H9 (cell line): ENCODE results near the gene MBD3L2B. TPM values are rescaled to one million over a fixed set of nuclear protein-coding genes. Genes with fewer than 3 reads are reported as not detected.

Source experiments
- DNase-seq: peaks from one replicate; pipeline ENCODE4 v3.0.0-alpha.2; 2017
- H2AFZ ChIP-seq: one replicate; pipeline ENCODE4 v1.6.1; 2013; ENCODE audit warnings: mild to moderate bottlenecking, low read length, control low read depth, moderate library complexity
- H2AK5ac ChIP-seq: 2 replicates; pipeline ENCODE4 v1.6.1; 2013; ENCODE audit warnings: low read length, control low read depth, mixed read lengths; ENCODE audit not compliant: insufficient read length
- H2BK120ac ChIP-seq: one replicate; pipeline ENCODE4 v1.6.1; 2013; ENCODE audit warnings: low read depth, mild to moderate bottlenecking, low read length, control low read depth, inconsistent platforms; ENCODE audit not compliant: poor library complexity, severe bottlenecking
- H2BK12ac ChIP-seq: 2 replicates; pipeline ENCODE4 v1.6.1; 2013; ENCODE audit warnings: low read length, control low read depth, mixed read lengths, low read depth; ENCODE audit not compliant: insufficient read length
- H2BK15ac ChIP-seq: 2 replicates; pipeline ENCODE4 v1.6.1; 2013; ENCODE audit warnings: low read depth, low read length, control low read depth
- H2BK20ac ChIP-seq: one replicate; pipeline ENCODE4 v1.6.1; 2013; ENCODE audit warnings: low read depth, mild to moderate bottlenecking, low read length, control low read depth, inconsistent platforms; ENCODE audit not compliant: poor library complexity, severe bottlenecking
- H2BK5ac ChIP-seq: 2 replicates; pipeline ENCODE4 v1.6.1; 2013; ENCODE audit warnings: low read length, control low read depth, mixed read lengths; ENCODE audit not compliant: insufficient read length
- H3K14ac ChIP-seq: 2 replicates; pipeline ENCODE4 v1.6.1; 2013; ENCODE audit warnings: low read length, control low read depth; ENCODE audit not compliant: insufficient read depth
- H3K18ac ChIP-seq: 2 replicates; pipeline ENCODE4 v1.6.1; 2013; ENCODE audit warnings: low read depth, mild to moderate bottlenecking, mixed read lengths, low read length, control low read depth; ENCODE audit not compliant: insufficient read length
- H3K23ac ChIP-seq: 2 replicates; pipeline ENCODE4 v1.6.1; 2013; ENCODE audit warnings: low read length, control low read depth, mixed read lengths, low read depth; ENCODE audit not compliant: insufficient read length
- H3K23me2 ChIP-seq: 2 replicates; pipeline ENCODE4 v1.6.1; 2013; ENCODE audit warnings: low read depth, mild to moderate bottlenecking, mixed read lengths, low read length, control low read depth; ENCODE audit not compliant: insufficient read length, poor library complexity, severe bottlenecking
- H3K27ac ChIP-seq: 2 replicates; pipeline ENCODE4 v1.5.1; 2013; ENCODE audit warnings: low read length, control low read depth, mixed read lengths, low read depth; ENCODE audit not compliant: insufficient read length
- H3K27me3 ChIP-seq: 2 replicates; pipeline ENCODE4 v1.6.1; 2013; ENCODE audit warnings: low read length, control low read depth, inconsistent platforms; ENCODE audit not compliant: insufficient read depth
- H3K4ac ChIP-seq: 2 replicates; pipeline ENCODE4 v1.6.1; 2013; ENCODE audit warnings: low read depth, mild to moderate bottlenecking, control low read depth, inconsistent platforms, low read length, moderate library complexity
- H3K4me1 ChIP-seq: 2 replicates; pipeline ENCODE4 v1.6.1; 2013; ENCODE audit warnings: low read length, control low read depth, inconsistent platforms; ENCODE audit not compliant: insufficient read depth
- H3K4me2 ChIP-seq: 2 replicates; pipeline ENCODE4 v1.6.1; 2013; ENCODE audit warnings: low read length, control low read depth, mixed read lengths; ENCODE audit not compliant: insufficient read length, insufficient read depth
- H3K56ac ChIP-seq: 2 replicates; pipeline ENCODE4 v1.6.1; 2013; ENCODE audit warnings: low read depth, mild to moderate bottlenecking, mixed read lengths, low read length, control low read depth; ENCODE audit not compliant: insufficient read length
- H3K79me1 ChIP-seq: 2 replicates; pipeline ENCODE4 v1.6.1; 2013; ENCODE audit warnings: low read depth, mild to moderate bottlenecking, moderate library complexity, low read length, control low read depth, inconsistent platforms; ENCODE audit not compliant: insufficient read depth, poor library complexity, severe bottlenecking
- H3K79me2 ChIP-seq: 2 replicates; pipeline ENCODE4 v1.6.1; 2013; ENCODE audit warnings: low read length, control low read depth, inconsistent platforms; ENCODE audit not compliant: insufficient read depth
- H3K9ac ChIP-seq: 2 replicates; pipeline ENCODE4 v1.6.1; 2013; ENCODE audit warnings: low read length, control low read depth, mixed read lengths; ENCODE audit not compliant: insufficient read length; ENCODE audit errors: extremely low read depth
- H3K9me3 ChIP-seq: one replicate; pipeline ENCODE4 v1.6.1; 2013; ENCODE audit warnings: low read depth, low read length, inconsistent platforms; ENCODE audit not compliant: control insufficient read depth
- H3T11ph ChIP-seq: one replicate; pipeline ENCODE4 v1.6.1; 2013; ENCODE audit warnings: mild to moderate bottlenecking, low read length, control low read depth, inconsistent platforms
- H4K20me1 ChIP-seq: one replicate; pipeline ENCODE4 v1.6.1; 2013; ENCODE audit not compliant: control insufficient read depth, insufficient read length, insufficient read depth
- H4K5ac ChIP-seq: 2 replicates; pipeline ENCODE4 v1.6.1; 2013; ENCODE audit warnings: low read depth, mild to moderate bottlenecking, mixed read lengths, low read length, control low read depth; ENCODE audit not compliant: insufficient read length
- H4K8ac ChIP-seq: replicated peaks from 2 replicates; pipeline ENCODE4 v1.6.1; 2013; ENCODE audit warnings: low read length, control low read depth, mixed read lengths, low read depth; ENCODE audit not compliant: insufficient read length
- H4K91ac ChIP-seq: 2 replicates; pipeline ENCODE4 v1.6.1; 2013; ENCODE audit warnings: low read depth, mild to moderate bottlenecking, moderate library complexity, mixed read lengths, low read length, control low read depth; ENCODE audit not compliant: insufficient read length
- H3K27ac Mint-ChIP-seq, 3 experiments: 2 replicates in 2 of 3; 3 replicates in 1 of 3; pipeline ENCODE4 v1.8.0; 2020 to 2021; ENCODE audit warnings: mixed read lengths in 3 of 3, mild to moderate bottlenecking in 1 of 3, moderate library complexity in 1 of 3
- H3K27me3 Mint-ChIP-seq: 2 replicates; pipeline ENCODE4 v1.8.0; 2021; ENCODE audit warnings: low read depth, mild to moderate bottlenecking, moderate library complexity, mixed read lengths
- H3K36me3 Mint-ChIP-seq, 3 experiments: 2 replicates in 2 of 3; 3 replicates in 1 of 3; pipeline ENCODE4 v1.8.0; 2020 to 2021; ENCODE audit warnings: low read depth in 3 of 3, mixed read lengths in 3 of 3; ENCODE audit not compliant: insufficient read depth in 1 of 3
- H3K4me1 Mint-ChIP-seq, 2 experiments: 2 replicates each; pipeline ENCODE4 v1.8.0; 2020; ENCODE audit warnings: mixed read lengths in 2 of 2
- H3K4me3 Mint-ChIP-seq, 2 experiments: 2 replicates in 1 of 2; 3 replicates in 1 of 2; pipeline ENCODE4 v1.8.0; 2020 to 2021; ENCODE audit warnings: mild to moderate bottlenecking in 2 of 2, mixed read lengths in 2 of 2, moderate library complexity in 1 of 2
- H3K9me3 Mint-ChIP-seq, 2 experiments: 2 replicates in 1 of 2; 3 replicates in 1 of 2; pipeline ENCODE4 v1.8.0; 2020; ENCODE audit warnings: mild to moderate bottlenecking in 2 of 2, mixed read lengths in 2 of 2, moderate library complexity in 1 of 2
- CTCF ChIP-seq: fragments of 200-600 bp; sonication (generic); conservative IDR thresholded peaks from 3 replicates; pipeline ENCODE4 v1.8.0; 2021; ENCODE audit warnings: antibody characterized with exemption, mild to moderate bottlenecking
- WGBS: extraction: QIAGEN DNeasy Blood & Tissue Kit; methylation state at CpG from one replicate; pipeline ENCODE4 v1.1.7; 2013; ENCODE audit warnings: missing lambda C conversion rate, low lambda C conversion rate, mixed read lengths; ENCODE audit not compliant: insufficient read length; ENCODE audit errors: extremely low coverage; 5-methylcytosine and 5-hydroxymethylcytosine counted together
- total RNA-seq: library from RNA; stranded (reverse); gene quantifications from 2 replicates; pipeline ENCODE4 v1.2.1, GENCODE V29; 2021

Gene MBD3L2B
- total RNA-seq, 1 experiment from 2014 or later = not detected

GRCh38 chr19:6970021-6970420 is 51.2 kb downstream of the MBD3L2B start:
- Histone ChIP-seq H4K5ac (no peak overlapping the region), H3K14ac (no peak overlapping the region), H4K20me1 (no peaks in the 10 kb centered on the region), H3K27me3 (no peaks in the 10 kb centered on the region), H3K27ac (no peak overlapping the region), H3K56ac (no peak overlapping the region), H2BK15ac (no peak overlapping the region), H4K8ac (no peak overlapping the region), H3K4ac (no peak overlapping the region), H3K9ac (no peak overlapping the region), H3K23ac (no peak overlapping the region), H4K91ac (no peak overlapping the region), H3K79me2 (no peaks in the 10 kb centered on the region), H3K9me3 (peaks cover 63% of the 10 kb centered on the region), H3K23me2 (no peaks in the 10 kb centered on the region), H3T11ph (no peak overlapping the region), H2BK12ac (no peak overlapping the region), H2AFZ (no peak overlapping the region), H2BK5ac (no peak overlapping the region), H2BK20ac (no peak overlapping the region), H3K4me2 (no peak overlapping the region), H3K18ac (no peak overlapping the region), H2BK120ac (no peak overlapping the region), H3K4me1 (no peaks in the 10 kb centered on the region), H2AK5ac (no peak overlapping the region), H3K79me1 (no peaks in the 10 kb centered on the region)
- no peak for DNase-seq
- no CpG with 5 or more reads among the region's 2 CpGs for WGBS
- Mint-ChIP-seq H3K36me3 (peaks cover 0 to 32% (median 4%) of the 10 kb centered on the region in 3 experiments; a peak in 4 of 7 replicates), H3K27me3 (peaks cover 2% of the 10 kb centered on the region; the same call in 1 of the 2 replicates), H3K4me1 (no peaks in the 10 kb centered on the region), H3K9me3 (peaks cover 81 to 93% of the 10 kb centered on the region in 2 experiments), H3K4me3 (no peak overlapping the region), H3K27ac (no peak overlapping the region)
- no peak for TF ChIP-seq CTCF
